Kidney (tissue), 14 donors: ENCODE results near the gene ZNF436. TPM values are rescaled to one million over a fixed set of nuclear protein-coding genes. Genes with fewer than 3 reads are reported as not detected.

ENCODE experiments used
- DNase-seq, 5 donors: peaks; one replicate each; pipeline ENCODE4 v3.0.0-alpha.2; 2013 to 2020
- FAIRE-seq: peaks from 2 replicates; lab custom pipeline; 2012; peaks lifted over from hg19 to GRCh38; lab: Jason Lieb, UNC
- H3K27ac ChIP-seq, 2 donors: one replicate each; pipeline ENCODE4 v1.7.0; 2013; ENCODE audit warnings: low read depth in 2 of 2, low read length in 2 of 2, inconsistent platforms in 1 of 2
- H3K27me3 ChIP-seq: one replicate; pipeline ENCODE4 v1.7.1; 2013; ENCODE audit warnings: low read length, inconsistent platforms; ENCODE audit not compliant: control insufficient read depth, insufficient read depth
- H3K36me3 ChIP-seq, 3 donors: one replicate each; pipeline versions ENCODE4 v1.7.0 to v1.7.1; 2013; ENCODE audit warnings: low read length in 3 of 3, control low read depth in 1 of 3, inconsistent platforms in 1 of 3; ENCODE audit not compliant: insufficient read depth in 3 of 3, control insufficient read depth in 2 of 3
- H3K4me1 ChIP-seq, 3 donors: one replicate each; pipeline versions ENCODE4 v1.7.0 to v1.7.1; 2013; ENCODE audit warnings: low read length in 3 of 3, inconsistent platforms in 1 of 3, low read depth in 1 of 3; ENCODE audit not compliant: control insufficient read depth in 2 of 3, insufficient read depth in 2 of 3
- H3K4me3 ChIP-seq, 3 donors: one replicate each; pipeline versions ENCODE4 v1.7.0 to v1.8.1; 2013; ENCODE audit warnings: low read length in 3 of 3, control low read depth in 1 of 3, inconsistent platforms in 1 of 3
- H3K9ac ChIP-seq, 3 donors: one replicate each; pipeline versions ENCODE4 v1.7.0 to v1.7.1; 2013; ENCODE audit warnings: low read length in 3 of 3, control low read depth in 1 of 3, inconsistent platforms in 1 of 3
- H3K9me3 ChIP-seq, 3 donors: one replicate each; pipeline versions ENCODE4 v1.7.0 to v1.7.1; 2013; ENCODE audit warnings: low read length in 3 of 3, control low read depth in 1 of 3, inconsistent platforms in 1 of 3; ENCODE audit not compliant: control insufficient read depth in 2 of 3, insufficient read depth in 1 of 3
- intact Hi-C: fragments of 100-400 bp; cut with DNase I; formaldehyde crosslinking; loops from one replicate; pipeline ENCODE4 v1.11.1; 2022
- polyA plus RNA-seq: library from polyadenylated mRNA; stranded (reverse); fragments of 350-450 nt; fragmentation: Illumina TruSeq; extraction: RNeasy Lipid Tissue Mini Kit (QIAGEN cat#74804); gene quantifications from one replicate; pipeline ENCODE4 v1.2.3, GENCODE V29; 2014; ENCODE audit warnings: low read depth, low replicate concordance; ENCODE audit not compliant: insufficient read depth
- total RNA-seq: library from RNA; stranded (reverse); fragmentation: NEBNext Ultra II Directional; extraction: Animal tissue kit (Norgen Biotek cat#: 25700); gene quantifications from one replicate; pipeline ENCODE4 v1.2.1, GENCODE V29; 2021
- TF ChIP-seq, protein P1 (sequence below): IDR thresholded peaks from 3 replicates; pipeline ENCODE4 v1.5.1; 2012; ENCODE audit warnings: mild to moderate bottlenecking, moderate library complexity, borderline replicate concordance; ENCODE audit not compliant: insufficient read depth; ENCODE audit errors: extremely low read depth
- donor health status: control.
- donor health status: control.
- donor health status: control.
- donor health status: control.
- donor health status: control.
- donor health status: DM: yes; HTN: yes; CAD: no.
- donor health status: Normal renal cell carcinoma (clear cell type).

ZNF436 gene
- total and polyA plus RNA-seq, 2 donors from 2014 or later: 4.6 to 19.8 TPM

DNA sequence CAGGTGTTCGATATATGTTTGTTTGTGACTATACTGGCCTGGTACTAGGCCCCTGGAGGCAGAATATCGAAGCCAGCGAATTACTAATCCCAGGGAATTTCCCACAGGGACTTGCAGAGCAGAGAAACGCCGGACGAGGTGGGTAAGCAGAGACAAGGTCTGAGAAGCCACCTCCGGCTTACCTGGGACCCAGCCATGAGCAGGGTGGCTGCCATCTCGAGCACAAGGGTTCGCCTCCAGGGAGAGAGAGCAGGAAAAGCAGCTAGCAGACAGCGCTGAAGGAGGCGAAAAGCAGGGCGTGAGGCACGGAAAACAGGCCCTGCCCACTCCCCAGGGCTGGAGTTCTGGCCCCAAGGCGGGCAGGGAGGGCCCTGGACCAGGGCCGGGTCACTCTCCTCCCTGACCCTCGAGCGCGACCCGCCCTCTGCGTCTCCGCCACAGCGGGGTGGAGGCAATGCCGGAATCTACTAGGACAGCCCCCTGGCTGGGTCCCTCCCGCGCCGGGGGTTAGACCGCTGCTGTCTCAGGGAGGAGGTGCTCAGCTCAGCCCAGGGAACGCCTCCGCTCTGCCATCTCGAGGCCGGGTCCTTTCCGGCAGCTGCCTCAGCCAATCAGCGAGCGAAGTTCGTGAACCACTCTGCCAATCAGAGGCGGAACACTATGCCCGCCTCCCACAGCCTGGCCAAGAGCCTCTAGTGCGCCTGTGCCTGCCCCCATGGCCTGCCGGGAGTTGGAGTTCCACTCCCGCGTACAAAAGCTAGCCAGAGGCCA is 1.7 kb downstream of the ZNF436 start:
- Histone ChIP-seq H3K36me3 (peaks cover 3 to 16% (median 4%) of the 10 kb centered on the region in 3 donors), H3K27me3 (no peaks in the 10 kb centered on the region), H3K9ac (peak overlapping the region; percentile 98 to 99 (median 98)), H3K9me3 (peaks cover 3 to 12% (median 4%) of the 10 kb centered on the region in 3 donors), H3K4me1 (peaks cover 12 to 37% (median 31%) of the 10 kb centered on the region in 3 donors), H3K4me3 (peak overlapping the region; percentile 98 to 100 (median 99)), H3K27ac (peak overlapping the region; percentile 99 to 100)
- peak; percentile 99 to 100 (median 99) for DNase-seq
- TF ChIP-seq, protein P1, sequence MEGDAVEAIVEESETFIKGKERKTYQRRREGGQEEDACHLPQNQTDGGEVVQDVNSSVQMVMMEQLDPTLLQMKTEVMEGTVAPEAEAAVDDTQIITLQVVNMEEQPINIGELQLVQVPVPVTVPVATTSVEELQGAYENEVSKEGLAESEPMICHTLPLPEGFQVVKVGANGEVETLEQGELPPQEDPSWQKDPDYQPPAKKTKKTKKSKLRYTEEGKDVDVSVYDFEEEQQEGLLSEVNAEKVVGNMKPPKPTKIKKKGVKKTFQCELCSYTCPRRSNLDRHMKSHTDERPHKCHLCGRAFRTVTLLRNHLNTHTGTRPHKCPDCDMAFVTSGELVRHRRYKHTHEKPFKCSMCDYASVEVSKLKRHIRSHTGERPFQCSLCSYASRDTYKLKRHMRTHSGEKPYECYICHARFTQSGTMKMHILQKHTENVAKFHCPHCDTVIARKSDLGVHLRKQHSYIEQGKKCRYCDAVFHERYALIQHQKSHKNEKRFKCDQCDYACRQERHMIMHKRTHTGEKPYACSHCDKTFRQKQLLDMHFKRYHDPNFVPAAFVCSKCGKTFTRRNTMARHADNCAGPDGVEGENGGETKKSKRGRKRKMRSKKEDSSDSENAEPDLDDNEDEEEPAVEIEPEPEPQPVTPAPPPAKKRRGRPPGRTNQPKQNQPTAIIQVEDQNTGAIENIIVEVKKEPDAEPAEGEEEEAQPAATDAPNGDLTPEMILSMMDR: no peak
- FAIRE-seq: peak; percentile 78
- intact Hi-C loops: no loop called here

DNA sequence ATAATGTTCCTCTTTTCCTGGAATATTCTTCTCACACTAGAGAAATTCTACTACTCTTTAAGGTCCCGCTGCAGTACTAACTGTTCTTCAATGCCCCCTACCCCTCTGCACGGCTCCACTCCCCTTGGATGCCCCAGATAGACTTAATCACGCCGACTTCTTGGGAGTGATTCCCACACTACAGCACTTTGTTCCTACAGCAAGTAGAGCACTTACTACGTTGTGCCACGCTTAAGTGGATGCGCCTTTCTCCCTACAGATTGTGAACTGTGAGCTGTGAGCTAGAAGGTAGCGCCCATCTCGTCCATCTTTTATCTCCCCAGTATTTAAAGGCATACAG is 2.2 kb downstream of the ZNF436 start:
- Histone ChIP-seq H3K27ac (peak overlapping the region; percentile 86 to 100), H3K36me3 (peaks cover 9 to 21% (median 10%) of the 10 kb centered on the region in 3 donors), H3K27me3 (no peaks in the 10 kb centered on the region), H3K9me3 (peaks cover 9 to 18% (median 9%) of the 10 kb centered on the region in 3 donors), H3K4me1 (peaks cover 12 to 34% (median 31%) of the 10 kb centered on the region in 3 donors), H3K4me3 (peak overlapping the region; percentile 86 to 100 (median 98)), H3K9ac (peak overlapping the region; percentile 34 to 99 (median 82))
- intact Hi-C loops: no loop called here
- peak in 1 of 5 donors; percentile 55 for DNase-seq
- TF ChIP-seq, protein P1: no peak
- no peak for FAIRE-seq

DNA sequence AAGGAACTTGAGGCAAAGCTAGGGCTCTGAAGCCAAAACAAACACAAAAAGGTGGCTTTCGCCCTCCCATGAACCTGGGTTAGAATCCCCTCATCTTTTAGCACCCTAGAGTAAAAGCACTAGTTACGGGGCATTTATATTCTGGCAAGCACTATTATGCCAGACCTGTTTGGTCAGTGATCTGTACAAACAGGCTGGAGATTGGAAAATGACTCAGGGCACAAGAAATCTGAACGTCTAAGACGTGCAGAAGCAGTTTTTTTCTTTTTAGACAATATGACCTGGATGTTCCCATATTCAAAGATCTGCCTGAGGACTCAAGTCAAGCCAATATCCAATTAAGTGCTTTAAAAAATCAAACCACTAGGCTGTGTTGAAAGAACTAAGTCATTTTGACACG is 3.0 kb downstream of the ZNF436 start:
- intact Hi-C loops: no loop called here

More for the DNA sequence above, 3.0 kb downstream of the ZNF436 start:
- FAIRE-seq (no peak), DNase-seq (no peak)
- Histone ChIP-seq H3K4me3 (peak overlapping the region in 1 of 3 donors; percentile 100), H3K36me3 (peaks cover 16 to 23% (median 17%) of the 10 kb centered on the region in 3 donors), H3K27ac (no peak overlapping the region), H3K4me1 (peaks cover 12 to 26% (median 25%) of the 10 kb centered on the region in 3 donors), H3K9ac (no peak overlapping the region), H3K9me3 (peaks cover 16 to 26% (median 17%) of the 10 kb centered on the region in 3 donors), H3K27me3 (no peaks in the 10 kb centered on the region)
- TF ChIP-seq, protein P1: no peak
